Central memory CD8-positive, alpha-beta T cell (primary cell): ENCODE data around the gene OTULIN.

Source experiments
- ATAC-seq: fragments of 150-1000 bp; cut with Tn5 transposase; replicated peaks from 2 replicates; pipeline ENCODE4 v1.10.0; 2022; ENCODE audit warnings: mild to moderate bottlenecking, moderate FRiP score, moderate number of reproducible peaks; ENCODE audit not compliant: poor library complexity, severe bottlenecking; ENCODE audit errors: extremely low read depth
- DNase-seq, 2 donors: peaks; one replicate each; pipeline ENCODE4 v3.0.0; 2021; ENCODE audit warnings: low spot score in 2 of 2
- H3K27ac Mint-ChIP-seq: one replicate; pipeline ENCODE4 v1.8.0; 2022; ENCODE audit warnings: low read depth, mild to moderate bottlenecking, moderate library complexity, mixed read lengths
- H3K27me3 Mint-ChIP-seq: one replicate; pipeline ENCODE4 v1.8.0; 2022; ENCODE audit warnings: mixed read lengths
- H3K36me3 Mint-ChIP-seq: one replicate; pipeline ENCODE4 v1.8.0; 2022; ENCODE audit warnings: mild to moderate bottlenecking, moderate library complexity, mixed read lengths; ENCODE audit not compliant: insufficient read depth
- H3K4me1 Mint-ChIP-seq: one replicate; pipeline ENCODE4 v1.8.0; 2022; ENCODE audit warnings: mixed read lengths
- H3K4me3 Mint-ChIP-seq: one replicate; pipeline ENCODE4 v1.8.0; 2022; ENCODE audit warnings: mild to moderate bottlenecking, moderate library complexity, mixed read lengths
- H3K9me3 Mint-ChIP-seq: one replicate; pipeline ENCODE4 v1.8.0; 2022; ENCODE audit warnings: mixed read lengths

Gene OTULIN

GRCh38 chr5:14716755-14717752 is 52.5 kb downstream of the OTULIN start:
- DNase-seq (no peak), ATAC-seq (no peak)
- Mint-ChIP-seq H3K36me3 (peaks cover 14% of the 10 kb centered on the region), H3K4me1 (peaks cover 29% of the 10 kb centered on the region), H3K27ac (peak overlapping the region; percentile 88), H3K9me3 (no peaks in the 10 kb centered on the region), H3K27me3 (no peaks in the 10 kb centered on the region), H3K4me3 (no peak overlapping the region)

GRCh38 chr5:14718778-14719177 is 54.3 kb downstream of the OTULIN start:
- Mint-ChIP-seq H3K4me3 (no peak overlapping the region), H3K27ac (peak overlapping the region; percentile 88), H3K27me3 (no peaks in the 10 kb centered on the region), H3K9me3 (no peaks in the 10 kb centered on the region), H3K4me1 (peaks cover 19% of the 10 kb centered on the region), H3K36me3 (peaks cover 11% of the 10 kb centered on the region)
- ATAC-seq (no peak), DNase-seq (no peak)

DNA sequence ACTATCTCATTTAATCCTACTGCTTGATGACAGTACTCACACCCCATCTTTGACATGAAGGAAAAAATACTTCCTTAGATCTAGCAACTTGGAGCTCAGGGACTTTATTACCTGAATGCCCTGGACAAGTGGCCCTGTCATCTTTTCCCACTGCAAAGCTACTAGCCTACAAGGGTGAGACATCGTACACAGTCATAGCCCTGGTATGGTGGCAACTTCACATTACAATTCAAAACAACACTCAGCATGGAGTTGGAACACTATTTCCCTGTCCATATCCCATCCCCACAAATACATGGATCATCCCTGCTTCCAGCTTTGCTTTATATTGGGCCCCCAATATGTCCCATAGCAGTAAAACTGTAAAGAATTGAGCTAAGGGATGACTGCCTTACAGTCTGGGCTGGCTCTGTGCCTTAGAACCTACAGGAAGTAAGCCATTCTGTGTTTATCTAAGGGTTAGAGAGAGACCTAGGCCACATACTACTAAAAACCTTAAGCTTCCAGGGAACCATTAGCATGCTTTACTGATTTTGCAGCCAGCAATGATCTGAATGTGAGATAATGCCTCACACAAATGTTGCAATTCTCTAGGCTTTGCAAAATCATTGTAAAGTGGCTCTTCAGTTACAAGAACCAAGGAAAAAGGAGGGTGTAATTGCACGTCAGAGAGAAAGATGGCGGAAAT is 55.9 kb downstream of the OTULIN start:
- H3K4me1 Mint-ChIP-seq, result peaks cover 13% of the 10 kb centered on the region
- ATAC-seq, result no peak

DNA sequence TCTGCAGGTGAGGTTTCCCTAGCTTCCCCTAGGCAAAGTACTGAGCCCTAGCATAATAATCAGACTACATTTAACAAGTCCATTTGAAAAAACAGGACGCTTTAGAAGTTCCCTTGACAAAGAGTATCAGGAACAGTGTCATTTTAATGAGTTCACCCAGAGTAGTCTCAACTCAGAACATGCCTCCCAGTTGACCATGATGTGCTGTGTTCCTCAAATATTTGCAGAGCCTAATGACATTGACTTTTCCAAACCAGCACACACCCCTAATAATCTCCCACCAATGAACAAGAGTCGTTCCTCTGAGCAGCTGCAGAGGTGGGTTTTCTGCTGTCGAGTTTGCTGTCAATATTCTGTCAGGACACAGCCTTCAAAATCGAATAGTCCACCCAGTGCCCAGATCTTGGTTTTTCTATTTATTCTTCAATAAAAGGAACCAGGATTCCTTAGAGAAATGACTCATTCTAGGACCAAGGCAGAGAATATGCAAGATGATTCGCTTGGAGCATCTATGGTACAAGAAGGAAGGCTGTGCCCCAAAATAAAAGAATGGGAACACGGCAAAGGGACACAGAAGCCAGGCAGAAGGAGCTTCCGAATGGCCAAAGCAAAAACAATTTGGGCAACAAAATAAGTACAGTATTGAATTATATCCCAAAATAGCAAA is 57.6 kb downstream of the OTULIN start:
- no peak for DNase-seq
- H3K27ac Mint-ChIP-seq, result no peak overlapping the region
- peaks cover 13% of the 10 kb centered on the region for H3K4me1 Mint-ChIP-seq
- no peak for ATAC-seq
- no peaks in the 10 kb centered on the region for H3K27me3 Mint-ChIP-seq
- H3K4me3 Mint-ChIP-seq, result no peak overlapping the region
- peaks cover 8% of the 10 kb centered on the region for H3K36me3 Mint-ChIP-seq
- H3K9me3 Mint-ChIP-seq, result no peaks in the 10 kb centered on the region

More for the DNA sequence above, 55.9 kb downstream of the OTULIN start:
- H3K36me3 Mint-ChIP-seq, result peaks cover 10% of the 10 kb centered on the region
- H3K27me3 Mint-ChIP-seq, result no peaks in the 10 kb centered on the region
- H3K9me3 Mint-ChIP-seq, result no peaks in the 10 kb centered on the region
- H3K27ac Mint-ChIP-seq, result peak overlapping the region; percentile 36
- H3K4me3 Mint-ChIP-seq, result no peak overlapping the region
- no peak for DNase-seq

DNA sequence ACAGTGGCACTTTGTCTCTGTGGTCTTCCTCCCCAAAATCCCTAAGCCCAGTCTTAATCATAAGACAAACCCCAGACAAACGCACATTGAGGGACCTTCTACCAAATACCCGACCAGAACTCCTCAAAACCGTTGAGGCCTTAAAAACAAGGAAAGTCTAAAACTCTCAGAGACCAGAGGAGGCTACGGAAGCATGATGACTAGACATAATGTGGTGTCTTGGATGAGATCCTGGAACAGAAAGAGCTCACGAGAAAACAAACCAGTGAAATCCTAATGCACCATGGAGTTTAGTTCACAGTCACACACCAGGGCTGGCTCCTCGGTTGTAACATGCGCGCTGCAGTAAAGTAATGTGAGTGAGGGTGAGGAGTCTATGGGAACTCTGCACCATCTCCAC is 58.4 kb downstream of the OTULIN start:
- Mint-ChIP-seq H3K4me3 (no peak overlapping the region), H3K27ac (no peak overlapping the region), H3K36me3 (peaks cover 6% of the 10 kb centered on the region), H3K9me3 (no peaks in the 10 kb centered on the region), H3K4me1 (peaks cover 13% of the 10 kb centered on the region), H3K27me3 (no peaks in the 10 kb centered on the region)
- ATAC-seq, result no peak
- no peak for DNase-seq

DNA sequence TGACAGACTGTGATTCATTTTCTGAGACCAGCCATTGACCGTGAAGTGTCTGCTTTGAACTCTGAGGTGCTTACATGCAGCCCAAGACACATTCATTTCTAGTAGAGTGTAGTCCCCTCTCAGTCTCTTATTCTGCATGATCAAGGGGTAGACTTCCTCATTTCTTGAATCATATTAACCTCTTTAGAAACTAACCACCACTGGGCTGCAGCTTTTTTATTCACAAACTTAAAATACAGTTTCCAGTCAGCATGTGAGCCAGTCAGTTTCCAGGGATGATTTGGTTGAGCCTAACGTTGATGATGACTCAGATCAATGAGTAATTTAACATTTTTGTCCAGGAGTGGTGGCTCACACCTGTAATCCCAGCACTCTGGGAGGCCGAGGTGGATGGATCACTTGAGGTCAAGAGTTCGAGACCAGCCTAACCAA is 59.2 kb downstream of the OTULIN start:
- H3K4me1 Mint-ChIP-seq, result peaks cover 13% of the 10 kb centered on the region
- H3K36me3 Mint-ChIP-seq, result peaks cover 6% of the 10 kb centered on the region
- no peaks in the 10 kb centered on the region for H3K9me3 Mint-ChIP-seq
- DNase-seq, result no peak
- ATAC-seq, result no peak
- H3K27ac Mint-ChIP-seq, result no peak overlapping the region
- no peaks in the 10 kb centered on the region for H3K27me3 Mint-ChIP-seq
- H3K4me3 Mint-ChIP-seq, result no peak overlapping the region

DNA sequence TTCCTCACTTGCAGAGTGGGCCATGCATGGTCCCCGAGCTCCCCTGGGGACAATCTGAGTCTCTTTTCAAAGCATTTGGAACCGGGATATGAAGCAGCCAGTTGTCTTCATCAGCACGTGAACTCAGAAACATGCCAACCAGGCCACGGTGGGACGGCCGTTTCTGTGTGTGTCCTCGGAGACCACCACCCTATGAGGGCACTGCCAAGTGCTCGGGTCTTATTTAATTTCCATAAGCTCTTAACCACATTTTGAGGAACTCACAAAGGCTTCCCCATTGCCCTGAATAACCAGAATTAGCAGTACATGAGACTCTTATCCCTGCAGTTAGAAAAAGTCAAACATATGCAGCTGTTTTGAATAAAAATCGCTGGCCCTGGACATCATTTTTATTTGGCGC is 60.1 kb downstream of the OTULIN start:
- Mint-ChIP-seq H3K4me1 (peaks cover 13% of the 10 kb centered on the region), H3K9me3 (no peaks in the 10 kb centered on the region), H3K4me3 (no peak overlapping the region), H3K27me3 (no peaks in the 10 kb centered on the region), H3K27ac (no peak overlapping the region), H3K36me3 (peaks cover 7% of the 10 kb centered on the region)
- DNase-seq, result no peak
- no peak for ATAC-seq

DNA sequence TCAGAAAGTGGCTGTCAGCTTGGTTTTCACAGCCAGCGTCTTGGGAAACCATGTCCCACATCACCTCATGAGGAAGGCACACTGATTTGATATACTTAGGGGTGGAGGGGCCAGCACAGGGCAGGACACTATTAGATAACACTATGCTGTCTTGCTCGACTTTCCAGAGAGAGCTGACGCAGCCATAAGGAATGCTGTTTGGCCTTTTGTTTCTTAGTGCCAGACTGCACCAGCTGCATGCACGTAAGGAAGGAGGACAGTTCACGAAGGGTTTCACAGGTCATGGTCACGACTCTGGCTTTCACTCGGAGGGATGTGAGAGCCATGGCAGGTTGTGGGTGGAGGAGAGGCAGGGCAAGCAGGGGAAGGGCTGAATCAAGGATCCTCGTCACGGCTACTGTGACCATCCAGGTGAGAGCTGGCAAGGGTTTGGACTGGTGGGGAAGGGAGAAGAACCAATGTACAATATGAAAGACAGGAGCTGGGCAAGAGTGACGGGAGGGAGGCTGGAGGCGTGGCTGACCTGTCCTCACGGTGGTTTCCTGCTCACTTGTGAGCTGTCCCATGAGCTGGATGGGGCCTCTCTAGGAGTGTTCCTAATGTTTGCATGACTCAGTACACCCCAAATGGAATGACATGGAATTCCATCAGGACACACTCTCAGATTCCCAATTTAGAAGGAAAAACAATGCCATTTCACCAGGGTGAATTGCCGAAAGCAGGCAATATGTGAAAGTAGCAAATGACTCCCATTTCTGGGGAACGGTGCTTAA is 61.7 kb downstream of the OTULIN start:
- Mint-ChIP-seq H3K36me3 (peaks cover 7% of the 10 kb centered on the region), H3K27me3 (no peaks in the 10 kb centered on the region), H3K27ac (no peak overlapping the region), H3K4me3 (no peak overlapping the region), H3K9me3 (no peaks in the 10 kb centered on the region), H3K4me1 (peaks cover under 1% of the 10 kb centered on the region)
- DNase-seq, result no peak
- ATAC-seq, result no peak

DNA sequence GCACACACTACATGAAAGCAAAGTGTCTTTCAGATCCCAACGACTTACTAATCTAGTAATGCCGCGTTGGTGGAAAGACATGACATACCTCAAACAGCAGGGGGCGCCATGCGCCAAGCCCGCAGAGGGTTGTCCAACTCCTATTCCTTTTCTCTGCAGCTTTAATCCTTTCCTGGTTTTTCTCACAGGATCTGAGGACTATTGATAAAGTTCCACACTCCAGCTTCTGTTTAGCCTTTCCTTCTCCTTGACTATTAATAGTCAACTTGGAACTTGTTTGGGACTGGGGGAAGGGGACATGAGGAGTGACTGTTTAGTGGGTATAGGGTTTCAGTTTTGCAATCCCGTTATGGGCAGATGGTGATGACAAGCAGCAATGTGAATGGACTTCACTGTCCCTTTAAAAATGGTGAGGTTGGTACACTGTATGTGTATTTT is 62.9 kb downstream of the OTULIN start:
- H3K27ac Mint-ChIP-seq, result no peak overlapping the region
- no peaks in the 10 kb centered on the region for H3K4me1 Mint-ChIP-seq
- peak; percentile 56 to 59 for DNase-seq
- H3K4me3 Mint-ChIP-seq, result no peak overlapping the region
- no peak for ATAC-seq
- no peaks in the 10 kb centered on the region for H3K27me3 Mint-ChIP-seq
- H3K9me3 Mint-ChIP-seq, result no peaks in the 10 kb centered on the region
- peaks cover 7% of the 10 kb centered on the region for H3K36me3 Mint-ChIP-seq

DNA sequence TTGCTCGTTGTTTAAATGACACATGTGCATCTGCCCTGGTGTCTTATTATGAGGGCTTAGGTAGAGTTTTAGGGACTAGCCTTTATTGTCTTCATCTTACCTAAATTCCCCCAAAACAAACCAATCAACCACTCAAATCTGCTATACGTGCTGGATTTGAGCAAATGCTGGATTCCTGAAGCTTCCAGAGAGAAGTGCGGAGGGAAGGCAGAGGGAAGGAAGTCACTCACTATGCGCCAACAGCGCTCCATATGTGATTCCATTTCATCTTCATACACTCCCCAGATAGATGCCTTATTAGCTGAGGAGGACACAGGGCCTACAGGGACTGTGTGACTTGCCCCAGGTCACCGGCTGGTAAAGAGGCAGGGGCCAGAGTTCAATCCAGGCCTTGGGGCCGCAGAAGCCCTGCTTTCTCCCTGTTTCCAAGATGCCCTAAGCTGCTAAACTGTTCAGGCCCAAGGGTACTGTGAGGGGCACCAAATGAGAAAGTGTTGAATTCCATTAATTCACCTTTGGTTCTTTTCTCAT is 63.5 kb downstream of the OTULIN start:
- Mint-ChIP-seq H3K4me3 (no peak overlapping the region), H3K9me3 (no peaks in the 10 kb centered on the region), H3K27me3 (no peaks in the 10 kb centered on the region), H3K36me3 (peaks cover 7% of the 10 kb centered on the region), H3K27ac (no peak overlapping the region), H3K4me1 (no peaks in the 10 kb centered on the region)
- ATAC-seq (no peak), DNase-seq (no peak)

GRCh38 chr5:14728459-14728938 is 64.0 kb downstream of the OTULIN start:
- DNase-seq (no peak), ATAC-seq (no peak)
- Mint-ChIP-seq H3K27ac (no peak overlapping the region), H3K4me3 (no peak overlapping the region), H3K9me3 (no peaks in the 10 kb centered on the region), H3K27me3 (no peaks in the 10 kb centered on the region), H3K36me3 (peaks cover 7% of the 10 kb centered on the region), H3K4me1 (no peaks in the 10 kb centered on the region)
